Adipocyte (in vitro differentiated cells): Measurements from ENCODE around the gene LUC7L3.
"Not testable (repeated sequence)": the region's sequence is repeated elsewhere in the genome, so short reads cannot be mapped to it uniquely, and the experiment has no call there.

Experiments used
- DNase-seq: peaks from one replicate; pipeline ENCODE4 v3.0.0-alpha.2; 2015; ENCODE audit warnings: low read depth
- H3K27me3 ChIP-seq: replicated peaks from 2 replicates; pipeline ENCODE4 v1.7.0; 2013; ENCODE audit warnings: mild to moderate bottlenecking, low read length, moderate library complexity; ENCODE audit not compliant: control insufficient read depth, insufficient read depth
- H3K36me3 ChIP-seq: 2 replicates; pipeline ENCODE4 v1.7.0; 2013; ENCODE audit warnings: low read length, mild to moderate bottlenecking, moderate library complexity; ENCODE audit not compliant: control insufficient read depth, insufficient read depth, severe bottlenecking
- H3K4me1 ChIP-seq: 2 replicates; pipeline ENCODE4 v1.7.0; 2013; ENCODE audit warnings: mild to moderate bottlenecking, low read length, moderate library complexity; ENCODE audit not compliant: control insufficient read depth, insufficient read depth
- H3K4me3 ChIP-seq: 2 replicates; pipeline ENCODE4 v1.7.0; 2013; ENCODE audit warnings: mild to moderate bottlenecking, low read length, moderate library complexity
- H3K9ac ChIP-seq: 2 replicates; pipeline ENCODE4 v1.7.0; 2013; ENCODE audit warnings: mild to moderate bottlenecking, low read length, moderate library complexity
- H3K9me3 ChIP-seq: 2 replicates; pipeline ENCODE4 v1.7.0; 2013; ENCODE audit warnings: mild to moderate bottlenecking, low read length, moderate library complexity; ENCODE audit not compliant: control insufficient read depth

Gene LUC7L3

GRCh38 chr17:50719144-50719923 lies at the start of gene LUC7L3:
TSS of gene LUC7L3 (plus strand) at chr17:50719603. CDS start at chr17:50719733, 130 bp downstream.
- Histone ChIP-seq H3K4me3 (peak within 1 kb of the TSS; percentile 99), H3K9me3 (no peaks in the 10 kb centered on the region), H3K27me3 (no peaks in the 10 kb centered on the region), H3K36me3 (no peaks in the 10 kb centered on the region), H3K4me1 (peaks cover 31% of the 10 kb centered on the region), H3K9ac (peak within 1 kb of the TSS; percentile 99)
- DNase-seq = peak; percentile 98

- Histone ChIP-seq H3K9me3 (no peaks in the 10 kb centered on the region), H3K4me1 (peaks cover 29% of the 10 kb centered on the region), H3K4me3 (no peak overlapping the region), H3K27me3 (no peaks in the 10 kb centered on the region), H3K9ac (peak overlapping the region; percentile 74), H3K36me3 (peaks cover 15% of the 10 kb centered on the region)
- DNase-seq = no peak
These were observed 47.3 kb upstream of the LUC7L3 start for GRCh38 chr17:50672071-50672470.

- H3K4me3 ChIP-seq = no peak overlapping the region
- H3K27me3 ChIP-seq = no peaks in the 10 kb centered on the region
- H3K9me3 ChIP-seq = no peaks in the 10 kb centered on the region
- no peak overlapping the region for H3K9ac ChIP-seq
- peaks cover 17% of the 10 kb centered on the region for H3K36me3 ChIP-seq
- no peak for DNase-seq
- peaks cover 24% of the 10 kb centered on the region for H3K4me1 ChIP-seq
These were observed 46.4 kb upstream of the LUC7L3 start for GRCh38 chr17:50672831-50673551.

GRCh38 chr17:50675190-50675589 lies 44.2 kb upstream of the LUC7L3 start:
- Histone ChIP-seq H3K36me3 (peaks cover 29% of the 10 kb centered on the region), H3K9ac (no peak overlapping the region), H3K4me1 (peaks cover 16% of the 10 kb centered on the region), H3K9me3 (no peaks in the 10 kb centered on the region), H3K27me3 (no peaks in the 10 kb centered on the region), H3K4me3 (no peak overlapping the region)
- no peak for DNase-seq

- Histone ChIP-seq H3K27me3 (no peaks in the 10 kb centered on the region), H3K36me3 (peaks cover 29% of the 10 kb centered on the region)
- no peak for DNase-seq
These were observed 43.8 kb upstream of the LUC7L3 start for GRCh38 chr17:50675627-50676026.

GRCh38 chr17:50676065-50676975 lies 43.1 kb upstream of the LUC7L3 start:
- Histone ChIP-seq H3K4me1 (peaks cover 14% of the 10 kb centered on the region), H3K36me3 (peaks cover 29% of the 10 kb centered on the region), H3K9ac (no peak overlapping the region), H3K27me3 (no peaks in the 10 kb centered on the region), H3K9me3 (no peaks in the 10 kb centered on the region), H3K4me3 (no peak overlapping the region)
- DNase-seq = no peak

More at GRCh38 chr17:50675627-50676026, 43.8 kb upstream of the LUC7L3 start:
- Histone ChIP-seq H3K9ac (no peak overlapping the region), H3K4me1 (peaks cover 13% of the 10 kb centered on the region), H3K9me3 (no peaks in the 10 kb centered on the region), H3K4me3 (no peak overlapping the region)

GRCh38 chr17:50677851-50678375 lies 41.5 kb upstream of the LUC7L3 start:
- Histone ChIP-seq H3K36me3 (peaks cover 29% of the 10 kb centered on the region), H3K4me1 (peaks cover 15% of the 10 kb centered on the region), H3K9ac (no peak overlapping the region), H3K4me3 (no peak overlapping the region), H3K27me3 (no peaks in the 10 kb centered on the region), H3K9me3 (no peaks in the 10 kb centered on the region)
- DNase-seq = no peak

- no peaks in the 10 kb centered on the region for H3K27me3 ChIP-seq
- H3K9ac ChIP-seq = no peak overlapping the region
- H3K4me3 ChIP-seq = no peak overlapping the region
- no peak for DNase-seq
- H3K36me3 ChIP-seq = peaks cover 29% of the 10 kb centered on the region
- H3K4me1 ChIP-seq = peaks cover 15% of the 10 kb centered on the region
- H3K9me3 ChIP-seq = no peaks in the 10 kb centered on the region
These were observed 40.3 kb upstream of the LUC7L3 start for GRCh38 chr17:50679008-50679544.

- no peaks in the 10 kb centered on the region for H3K9me3 ChIP-seq
- H3K36me3 ChIP-seq = peaks cover 26% of the 10 kb centered on the region
- no peak for DNase-seq
- H3K4me1 ChIP-seq = peaks cover 15% of the 10 kb centered on the region
- no peak overlapping the region for H3K9ac ChIP-seq
- H3K4me3 ChIP-seq = no peak overlapping the region
- H3K27me3 ChIP-seq = no peaks in the 10 kb centered on the region
These were observed 39.3 kb upstream of the LUC7L3 start for GRCh38 chr17:50680126-50680525.

- Histone ChIP-seq H3K36me3 (peaks cover 22% of the 10 kb centered on the region), H3K4me1 (peaks cover 15% of the 10 kb centered on the region), H3K4me3 (peak overlapping the region; percentile 22), H3K9ac (peak overlapping the region; percentile 56)
- not testable (repeated sequence) for H3K9me3 ChIP-seq, DNase-seq, H3K27me3 ChIP-seq
These were observed 38.7 kb upstream of the LUC7L3 start for GRCh38 chr17:50680543-50681262.
